Activated B cell treated with CpG ODN at 0.5 μM for 24 hours (primary cell): ENCODE measurements around the gene ILKAP. TPM values are rescaled to one million over a fixed set of nuclear protein-coding genes. Genes with fewer than 3 reads are reported as not detected.

Experiments used
- ATAC-seq: fragments of 200-7000 bp; cut with Tn5 transposase; one replicate; pipeline ENCODE4 v1.10.0; 2021; ENCODE audit warnings: low read depth, mild to moderate bottlenecking, moderate library complexity
- CTCF ChIA-PET: fragments of 350-600 bp; sonication (Branson Sonifier 250); formaldehyde crosslinking; loops from one replicate; lab custom pipeline; 2021; ENCODE audit warnings: antibody characterized with exemption; lab: Charles Lee
- POLR2A ChIA-PET: fragments of 350-600 bp; sonication (Branson Sonifier 250); formaldehyde crosslinking; loops from one replicate; lab custom pipeline; 2021; ENCODE audit warnings: antibody characterized with exemption; lab: Charles Lee
- DNase-seq: peaks from one replicate; pipeline ENCODE4 v3.0.0; 2022
- H3K27ac Mint-ChIP-seq: one replicate; pipeline ENCODE4 v1.8.0; 2020; ENCODE audit warnings: mixed read lengths
- H3K27me3 Mint-ChIP-seq: one replicate; pipeline ENCODE4 v1.8.0; 2021; ENCODE audit warnings: mixed read lengths
- H3K36me3 Mint-ChIP-seq: one replicate; pipeline ENCODE4 v1.8.0; 2021; ENCODE audit warnings: low read depth, mixed read lengths
- H3K4me1 Mint-ChIP-seq: one replicate; pipeline ENCODE4 v1.8.0; 2021; ENCODE audit warnings: mixed read lengths
- H3K4me3 Mint-ChIP-seq: one replicate; pipeline ENCODE4 v1.8.0; 2020; ENCODE audit warnings: mild to moderate bottlenecking, mixed read lengths
- H3K9me3 Mint-ChIP-seq: one replicate; pipeline ENCODE4 v1.8.0; 2020; ENCODE audit warnings: mixed read lengths
- intact Hi-C: fragments of 100-400 bp; cut with micrococcal nuclease; formaldehyde crosslinking; loops from one replicate; pipeline ENCODE4 v1.15.1; 2024
- total RNA-seq: library from RNA; stranded (reverse); gene quantifications from 2 replicates; pipeline ENCODE4 v1.2.3, GENCODE V29; 2022
- TF ChIP-seq, protein P1 (sequence below): fragments of 200-600 bp; IDR thresholded peaks from one replicate; pipeline ENCODE4 v1.8.0; 2022; ENCODE audit warnings: antibody characterized with exemption, mild to moderate bottlenecking

ILKAP gene
- total RNA-seq, 1 donor from 2014 or later: 77.3 TPM

- ATAC-seq (no peak), DNase-seq (no peak)
- no peaks in the 10 kb centered on the region for H3K9me3 Mint-ChIP-seq
- H3K36me3 Mint-ChIP-seq: peaks cover 4% of the 10 kb centered on the region
- no peak overlapping the region for H3K27ac Mint-ChIP-seq
- POLR2A ChIA-PET: interaction anchor here (0.6 kb wide), 1 partner anchor 40 kb away, joined by 3 read pairs; no protein-coding TSS in a partner anchor
- peaks cover 20% of the 10 kb centered on the region for H3K27me3 Mint-ChIP-seq
- H3K4me1 Mint-ChIP-seq: peaks cover 15% of the 10 kb centered on the region
- H3K4me3 Mint-ChIP-seq: no peak overlapping the region
- CTCF ChIA-PET: no interaction called here
- intact Hi-C loops: no loop called here
- TF ChIP-seq, protein P1, sequence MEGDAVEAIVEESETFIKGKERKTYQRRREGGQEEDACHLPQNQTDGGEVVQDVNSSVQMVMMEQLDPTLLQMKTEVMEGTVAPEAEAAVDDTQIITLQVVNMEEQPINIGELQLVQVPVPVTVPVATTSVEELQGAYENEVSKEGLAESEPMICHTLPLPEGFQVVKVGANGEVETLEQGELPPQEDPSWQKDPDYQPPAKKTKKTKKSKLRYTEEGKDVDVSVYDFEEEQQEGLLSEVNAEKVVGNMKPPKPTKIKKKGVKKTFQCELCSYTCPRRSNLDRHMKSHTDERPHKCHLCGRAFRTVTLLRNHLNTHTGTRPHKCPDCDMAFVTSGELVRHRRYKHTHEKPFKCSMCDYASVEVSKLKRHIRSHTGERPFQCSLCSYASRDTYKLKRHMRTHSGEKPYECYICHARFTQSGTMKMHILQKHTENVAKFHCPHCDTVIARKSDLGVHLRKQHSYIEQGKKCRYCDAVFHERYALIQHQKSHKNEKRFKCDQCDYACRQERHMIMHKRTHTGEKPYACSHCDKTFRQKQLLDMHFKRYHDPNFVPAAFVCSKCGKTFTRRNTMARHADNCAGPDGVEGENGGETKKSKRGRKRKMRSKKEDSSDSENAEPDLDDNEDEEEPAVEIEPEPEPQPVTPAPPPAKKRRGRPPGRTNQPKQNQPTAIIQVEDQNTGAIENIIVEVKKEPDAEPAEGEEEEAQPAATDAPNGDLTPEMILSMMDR: no peak
These were observed 40.6 kb downstream of the ILKAP start for GRCh38 chr2:238162846-238163441.

DNA sequence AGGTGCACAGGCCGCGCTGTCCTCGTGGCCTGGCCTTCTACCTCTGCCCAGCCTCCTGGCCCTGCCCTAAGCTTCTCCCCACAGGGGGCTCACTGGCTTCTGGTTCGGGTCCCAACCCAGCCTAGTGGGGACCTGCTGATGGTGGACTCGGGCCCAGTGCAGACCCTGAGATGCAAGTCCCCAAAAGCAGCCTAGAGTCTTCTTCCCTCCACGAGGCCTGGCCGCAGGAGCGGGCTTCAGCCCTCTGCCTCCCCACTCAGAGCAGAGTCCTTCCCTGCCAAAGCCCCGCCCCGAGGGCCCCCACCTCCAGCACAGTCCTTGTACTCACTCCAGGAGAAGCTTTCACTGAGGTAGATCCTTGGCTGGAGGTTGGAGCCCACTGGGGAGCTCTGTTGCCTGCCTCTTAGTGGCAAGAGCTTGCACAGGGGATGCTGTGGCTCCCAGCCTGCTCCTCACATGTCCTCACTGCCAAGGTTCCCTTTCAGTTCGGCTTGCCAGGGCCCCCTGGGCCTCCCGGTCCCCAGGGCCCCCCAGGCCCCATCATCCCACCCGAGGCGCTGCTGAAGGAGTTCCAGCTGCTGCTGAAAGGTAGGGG is 41.1 kb downstream of the ILKAP start:
- Mint-ChIP-seq H3K9me3 (no peaks in the 10 kb centered on the region), H3K27ac (no peak overlapping the region), H3K27me3 (peaks cover 20% of the 10 kb centered on the region), H3K4me3 (no peak overlapping the region), H3K4me1 (peaks cover 15% of the 10 kb centered on the region), H3K36me3 (no peaks in the 10 kb centered on the region)
- intact Hi-C loops: no loop called here
- TF ChIP-seq, protein P1: no peak
- POLR2A ChIA-PET: no interaction called here
- CTCF ChIA-PET: no interaction called here
- DNase-seq: no peak
- no peak for ATAC-seq

DNA sequence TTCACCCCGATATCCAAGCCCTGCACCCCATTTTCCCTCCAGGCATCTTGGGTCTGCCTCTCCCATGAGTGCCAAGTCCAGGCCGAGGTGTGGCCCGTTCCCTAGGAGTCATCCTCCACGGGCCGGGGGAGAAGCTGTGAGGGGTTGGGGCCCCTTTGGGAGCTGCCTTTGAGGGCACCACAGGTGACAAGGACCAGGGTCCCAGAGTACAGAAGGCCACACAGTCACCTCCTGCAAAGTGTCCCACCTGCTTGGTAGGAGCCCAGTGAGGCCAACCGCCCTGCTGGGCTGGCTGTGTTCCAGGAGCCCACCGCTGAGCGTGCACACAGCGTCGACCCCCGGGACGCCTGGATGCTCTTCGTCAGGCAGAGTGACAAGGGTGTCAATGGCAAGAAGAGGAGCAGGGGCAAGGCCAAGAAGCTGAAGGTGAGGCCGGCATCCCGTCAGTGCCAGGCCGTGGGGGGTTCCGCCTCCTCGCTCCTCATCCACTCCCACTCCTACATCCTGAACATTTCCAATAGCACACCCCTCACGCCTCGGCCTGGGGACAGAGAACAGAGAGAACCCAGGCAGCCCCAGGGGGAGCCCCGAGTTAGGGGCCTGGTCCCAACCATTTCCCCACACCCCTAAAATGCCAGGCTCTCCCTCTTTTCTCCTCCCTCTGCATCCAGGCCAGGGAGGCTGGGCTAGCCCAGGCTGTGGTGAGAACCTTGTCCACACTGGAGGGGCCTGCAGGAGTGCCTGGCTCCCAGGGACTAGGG is 42.0 kb downstream of the ILKAP start:
- Mint-ChIP-seq H3K9me3 (no peaks in the 10 kb centered on the region), H3K4me3 (no peak overlapping the region), H3K27me3 (peaks cover 20% of the 10 kb centered on the region), H3K36me3 (no peaks in the 10 kb centered on the region), H3K4me1 (peaks cover 15% of the 10 kb centered on the region), H3K27ac (no peak overlapping the region)
- intact Hi-C loops: no loop called here
- TF ChIP-seq, protein P1: no peak
- ATAC-seq (no peak), DNase-seq (no peak)
- CTCF ChIA-PET: interaction anchor here (1.1 to 1.7 kb wide), 2 partner anchors 102 to 103 kb away, joined by 4 to 5 read pairs; no protein-coding TSS in a partner anchor
- POLR2A ChIA-PET: no interaction called here

DNA sequence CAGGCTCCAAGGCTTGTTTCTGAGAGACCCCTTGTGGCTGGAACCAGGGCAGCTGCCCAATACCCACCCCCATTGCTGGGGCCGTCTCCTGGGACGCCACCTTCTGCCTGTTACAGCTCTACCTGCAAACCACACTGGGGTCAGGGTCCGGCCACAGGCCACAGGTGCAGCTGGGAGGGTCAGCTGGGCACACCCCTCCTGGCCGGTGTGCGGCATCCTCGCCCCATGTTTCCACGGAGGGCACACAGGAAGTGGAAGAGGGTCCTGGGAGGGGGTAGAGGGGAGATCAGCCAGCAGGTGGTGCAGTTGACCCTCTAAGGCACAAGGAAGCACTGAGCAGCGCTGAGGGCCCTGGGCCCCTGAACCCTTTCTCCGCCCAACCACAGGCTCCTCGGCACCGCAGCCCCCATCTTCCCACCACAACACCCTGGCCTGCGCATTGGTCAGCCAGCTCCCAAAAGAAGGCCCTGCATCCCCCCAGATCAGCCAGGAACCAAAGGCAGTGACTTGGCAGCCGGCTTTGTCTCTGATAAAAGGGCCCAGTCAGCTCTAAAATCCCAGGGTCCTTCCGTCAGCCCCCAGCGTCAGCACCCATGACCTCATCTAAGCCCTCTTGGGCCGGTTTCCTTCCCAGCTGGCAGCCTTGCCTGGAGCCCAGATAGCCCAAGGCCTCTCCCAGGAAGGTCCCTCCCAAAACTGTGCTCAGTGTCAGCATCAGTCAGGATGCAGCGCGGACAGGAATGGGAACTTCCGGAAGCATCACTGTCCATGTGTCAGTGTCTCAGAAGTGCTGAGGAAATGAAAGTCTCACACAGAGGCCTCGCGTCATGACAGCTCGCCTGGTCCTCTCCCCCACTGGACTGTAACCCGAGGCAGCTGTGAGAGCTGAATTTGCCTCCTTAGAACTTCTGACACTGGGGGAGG is 43.0 kb downstream of the ILKAP start:
- Mint-ChIP-seq H3K4me1 (peaks cover 15% of the 10 kb centered on the region), H3K27ac (no peak overlapping the region), H3K27me3 (peaks cover 19% of the 10 kb centered on the region), H3K9me3 (no peaks in the 10 kb centered on the region), H3K4me3 (peak overlapping the region; percentile 8), H3K36me3 (no peaks in the 10 kb centered on the region)
- intact Hi-C loops: loop anchor here (1.0 kb wide), 1 partner anchor 103 kb away; no protein-coding TSS in a partner anchor
- ATAC-seq (no peak), DNase-seq (no peak)
- TF ChIP-seq, protein P1: no peak
- CTCF ChIA-PET: interaction anchor here (1.1 to 1.7 kb wide), 2 partner anchors 103 to 104 kb away, joined by 4 to 5 read pairs; no protein-coding TSS in a partner anchor
- POLR2A ChIA-PET: interaction anchor here (0.8 kb wide), 1 partner anchor 102 kb away, joined by 3 read pairs; no protein-coding TSS in a partner anchor
